Measurements from ENCODE around the gene DOHH.

The DOHH gene

GRCh38 chr19:3444695-3445234, 55.7 kb downstream of the DOHH start:
- H3K36me3 Mint-ChIP-seq, result peaks cover 6% of the 10 kb centered on the region
- no peak overlapping the region for H3K4me3 Mint-ChIP-seq
- no peaks in the 10 kb centered on the region for H3K27me3 Mint-ChIP-seq
- peaks cover 6% of the 10 kb centered on the region for H3K4me1 Mint-ChIP-seq
- no peaks in the 10 kb centered on the region for H3K9me3 Mint-ChIP-seq
- no peak overlapping the region for H3K27ac Mint-ChIP-seq
- no peak for ATAC-seq

- Mint-ChIP-seq H3K27me3 (no peaks in the 10 kb centered on the region), H3K4me3 (no peak overlapping the region), H3K36me3 (peaks cover 6% of the 10 kb centered on the region), H3K4me1 (peaks cover 6% of the 10 kb centered on the region), H3K9me3 (no peaks in the 10 kb centered on the region), H3K27ac (peak overlapping the region; percentile 36)
- ATAC-seq, result no peak
These were observed 56.4 kb downstream of the DOHH start for GRCh38 chr19:3443840-3444694.

GRCh38 chr19:3442487-3443071, 57.9 kb downstream of the DOHH start:
- Mint-ChIP-seq H3K27ac (no peak overlapping the region), H3K36me3 (peaks cover 6% of the 10 kb centered on the region), H3K4me3 (no peak overlapping the region), H3K27me3 (no peaks in the 10 kb centered on the region), H3K4me1 (peaks cover 6% of the 10 kb centered on the region), H3K9me3 (no peaks in the 10 kb centered on the region)
- ATAC-seq, result no peak

GRCh38 chr19:3441986-3442329, 58.5 kb downstream of the DOHH start:
- no peaks in the 10 kb centered on the region for H3K9me3 Mint-ChIP-seq
- H3K4me1 Mint-ChIP-seq, result peaks cover 6% of the 10 kb centered on the region
- H3K27ac Mint-ChIP-seq, result no peak overlapping the region
- ATAC-seq, result no peak
- H3K36me3 Mint-ChIP-seq, result peaks cover 6% of the 10 kb centered on the region
- no peaks in the 10 kb centered on the region for H3K27me3 Mint-ChIP-seq
- H3K4me3 Mint-ChIP-seq, result no peak overlapping the region

GRCh38 chr19:3441089-3441985, 59.1 kb downstream of the DOHH start:
- H3K27ac Mint-ChIP-seq, result no peak overlapping the region
- H3K9me3 Mint-ChIP-seq, result no peaks in the 10 kb centered on the region
- peaks cover 6% of the 10 kb centered on the region for H3K36me3 Mint-ChIP-seq
- no peak overlapping the region for H3K4me3 Mint-ChIP-seq
- no peak for ATAC-seq
- H3K4me1 Mint-ChIP-seq, result peaks cover 6% of the 10 kb centered on the region
- H3K27me3 Mint-ChIP-seq, result no peaks in the 10 kb centered on the region
